GM23338 (cell line): ENCODE measurements around the gene CCL20. TPM values are rescaled to one million over a fixed set of nuclear protein-coding genes. Genes with fewer than 3 reads are reported as not detected.

Experiments
- ATAC-seq: fragments of 200-7000 bp; cut with Tn5 transposase; 3 replicates; pipeline ENCODE4 v1.9.1; 2020
- DNase-seq: peaks from one replicate; pipeline ENCODE4 v3.0.0-alpha.2; 2015; ENCODE audit warnings: low spot score
- H2AFZ ChIP-seq: fragments of 200-600 bp; sonication (generic); 2 replicates; pipeline ENCODE4 v1.8.0; 2016; ENCODE audit warnings: antibody characterized with exemption, mild to moderate bottlenecking, moderate library complexity
- H3F3A ChIP-seq: fragments of 200-600 bp; sonication (generic); replicated peaks from 2 replicates; pipeline ENCODE4 v1.8.0; 2017; ENCODE audit warnings: antibody characterized with exemption, mixed run types, low read depth
- H3K27ac ChIP-seq: fragments of 200-600 bp; sonication (generic); 2 replicates; pipeline ENCODE4 v1.6.1; 2016; ENCODE audit warnings: low read depth
- H3K27me3 ChIP-seq: fragments of 200-600 bp; sonication (generic); 2 replicates; pipeline ENCODE4 v1.8.0; 2016; ENCODE audit warnings: mild to moderate bottlenecking, mixed run types, moderate library complexity; ENCODE audit not compliant: insufficient read depth
- H3K36me3 ChIP-seq: fragments of 200-600 bp; sonication (generic); 2 replicates; pipeline ENCODE4 v1.8.0; 2016; ENCODE audit warnings: mild to moderate bottlenecking; ENCODE audit not compliant: insufficient read depth
- H3K4me1 ChIP-seq: fragments of 200-600 bp; sonication (generic); 2 replicates; pipeline ENCODE4 v1.8.0; 2016; ENCODE audit warnings: mild to moderate bottlenecking, moderate library complexity; ENCODE audit not compliant: insufficient read depth
- H3K4me2 ChIP-seq: fragments of 200-600 bp; sonication (generic); 2 replicates; pipeline ENCODE4 v1.7.1; 2017; ENCODE audit warnings: mixed run types
- H3K4me3 ChIP-seq: fragments of 200-600 bp; sonication (generic); 2 replicates; pipeline ENCODE4 v1.6.1; 2016; ENCODE audit warnings: mixed run types
- H3K79me2 ChIP-seq: fragments of 200-600 bp; sonication (generic); replicated peaks from 2 replicates; pipeline ENCODE4 v1.8.0; 2017; ENCODE audit warnings: mild to moderate bottlenecking; ENCODE audit not compliant: insufficient read depth
- H3K9me2 ChIP-seq: fragments of 200-600 bp; sonication (generic); 2 replicates; pipeline ENCODE4 v1.8.0; 2017; ENCODE audit not compliant: insufficient read depth
- H4K20me1 ChIP-seq: fragments of 200-600 bp; sonication (generic); replicated peaks from 2 replicates; pipeline ENCODE4 v1.8.0; 2017; ENCODE audit warnings: mild to moderate bottlenecking; ENCODE audit not compliant: insufficient read depth
- H3K27ac Mint-ChIP-seq: 2 replicates; pipeline ENCODE4 v1.8.0; 2020; ENCODE audit warnings: inconsistent platforms, mild to moderate bottlenecking, moderate library complexity, mixed read lengths
- H3K27me3 Mint-ChIP-seq: 3 replicates; pipeline ENCODE4 v1.8.0; 2022; ENCODE audit warnings: low read depth, mild to moderate bottlenecking, moderate library complexity, mixed read lengths, inconsistent platforms; ENCODE audit not compliant: insufficient read depth, poor library complexity
- H3K36me3 Mint-ChIP-seq: 3 replicates; pipeline ENCODE4 v1.8.0; 2021; ENCODE audit warnings: low read depth, mild to moderate bottlenecking, inconsistent platforms, moderate library complexity, mixed read lengths
- H3K4me1 Mint-ChIP-seq: 3 replicates; pipeline ENCODE4 v1.8.0; 2020; ENCODE audit warnings: mild to moderate bottlenecking, inconsistent platforms, mixed read lengths
- H3K4me3 Mint-ChIP-seq: 3 replicates; pipeline ENCODE4 v1.8.0; 2021; ENCODE audit warnings: moderate library complexity, mild to moderate bottlenecking, inconsistent platforms, mixed read lengths
- H3K9me3 Mint-ChIP-seq: 3 replicates; pipeline ENCODE4 v1.8.0; 2020; ENCODE audit warnings: moderate library complexity, mild to moderate bottlenecking, inconsistent platforms, mixed read lengths
- CREB1 ChIP-seq: fragments of 250-450 bp; sonication (Bioruptor Pico); IDR thresholded peaks from 2 replicates; pipeline ENCODE4 v1.5.0; 2020; ENCODE audit warnings: low read depth, mild to moderate bottlenecking, moderate library complexity
- ETS1 ChIP-seq: IDR thresholded peaks from 2 replicates; pipeline ENCODE4 v1.6.1; 2016; ENCODE audit warnings: antibody characterized with exemption
- JUNB ChIP-seq: IDR thresholded peaks from one replicate; pipeline ENCODE4 v1.6.1; 2016; ENCODE audit warnings: antibody characterized with exemption; ENCODE audit not compliant: unreplicated experiment
- NANOG ChIP-seq: IDR thresholded peaks from 2 replicates; pipeline ENCODE4 v1.6.1; 2016; ENCODE audit warnings: antibody characterized with exemption, borderline replicate concordance
- POLR2AphosphoS5 ChIP-seq: IDR thresholded peaks from 2 replicates; pipeline ENCODE4 v1.6.1; 2016; ENCODE audit warnings: antibody characterized with exemption, low read depth
- REST ChIP-seq: IDR thresholded peaks from one replicate; pipeline ENCODE4 v1.6.1; 2018; ENCODE audit warnings: antibody characterized with exemption; ENCODE audit not compliant: unreplicated experiment
- STAT1 ChIP-seq: IDR thresholded peaks from one replicate; pipeline ENCODE4 v1.6.1; 2016; ENCODE audit warnings: antibody characterized with exemption; ENCODE audit not compliant: unreplicated experiment
- ZNF114 ChIP-seq: fragments of 250-450 bp; sonication (Bioruptor Pico); IDR thresholded peaks from 2 replicates; pipeline ENCODE4 v1.5.0; 2020; ENCODE audit warnings: mild to moderate bottlenecking, moderate library complexity
- ZNF331 ChIP-seq: fragments of 250-450 bp; sonication (Bioruptor Pico); IDR thresholded peaks from 2 replicates; pipeline ENCODE4 v1.5.0; 2020; ENCODE audit warnings: low read depth, mild to moderate bottlenecking, moderate library complexity
- polyA plus RNA-seq: library from polyadenylated mRNA; unstranded; fragments of >200 nt; fragmentation: Nextera tagmentation; extraction: Ambion mirVana; gene quantifications from 2 replicates; pipeline ENCODE4 v1.2.1, GENCODE V29; 2016
- total RNA-seq: library from RNA; depleted of rRNA; stranded (reverse); fragments of >200 nt; shearing (Covaris generic); gene quantifications from 2 replicates; pipeline ENCODE4 v1.2.3, GENCODE V29; 2014

CCL20 gene
- total and polyA plus RNA-seq, 2 experiments from 2014 or later: not detected

- H2AFZ ChIP-seq: no peak overlapping the region
- Mint-ChIP-seq H3K9me3 (no peaks in the 10 kb centered on the region), H3K36me3 (no peaks in the 10 kb centered on the region)
Measured at GRCh38 chr2:227864161-227864756, 50.6 kb downstream of the CCL20 start.

GRCh38 chr2:227865291-227865690, 51.6 kb downstream of the CCL20 start:
- H3K4me3 ChIP-seq: no peak overlapping the region
- no peaks in the 10 kb centered on the region for H3F3A ChIP-seq
- no peaks in the 10 kb centered on the region for H3K27me3 ChIP-seq
- peaks cover 21% of the 10 kb centered on the region for H3K4me1 ChIP-seq
- no peak overlapping the region for H3K27ac Mint-ChIP-seq
- DNase-seq: no peak
- no peak for ATAC-seq
- H3K9me2 ChIP-seq: no peaks in the 10 kb centered on the region
- H3K9me3 Mint-ChIP-seq: no peaks in the 10 kb centered on the region
- H3K27me3 Mint-ChIP-seq: peaks cover 8% of the 10 kb centered on the region
- H3K36me3 ChIP-seq: no peaks in the 10 kb centered on the region
- H3K4me3 Mint-ChIP-seq: no peak overlapping the region
- peaks cover 29% of the 10 kb centered on the region for H3K4me1 Mint-ChIP-seq
- H2AFZ ChIP-seq: no peak overlapping the region
- no peaks in the 10 kb centered on the region for H4K20me1 ChIP-seq
- no peak overlapping the region for H3K4me2 ChIP-seq
- no peaks in the 10 kb centered on the region for H3K79me2 ChIP-seq
- H3K27ac ChIP-seq: no peak overlapping the region
- H3K36me3 Mint-ChIP-seq: no peaks in the 10 kb centered on the region
- TF ChIP-seq REST (no peak), ETS1 (no peak), STAT1 (no peak), NANOG (no peak)

More at GRCh38 chr2:227864161-227864756, 50.6 kb downstream of the CCL20 start:
- Histone ChIP-seq H3K4me3 (no peak overlapping the region), H3K9me2 (no peaks in the 10 kb centered on the region), H3K4me1 (peaks cover 20% of the 10 kb centered on the region), H3K27me3 (no peaks in the 10 kb centered on the region), H3K36me3 (no peaks in the 10 kb centered on the region), H3K27ac (no peak overlapping the region), H3F3A (no peaks in the 10 kb centered on the region), H3K4me2 (no peak overlapping the region), H4K20me1 (no peaks in the 10 kb centered on the region), H3K79me2 (no peaks in the 10 kb centered on the region)
- TF ChIP-seq STAT1: no peak
- TF ChIP-seq JUNB: no peak
- no peak for TF ChIP-seq ZNF114 (CRISPR knock-in tag)
- no peak for TF ChIP-seq NANOG
- no peak for TF ChIP-seq ZNF331 (CRISPR knock-in tag)
- TF ChIP-seq REST: no peak
- TF ChIP-seq CREB1 (CRISPR knock-in tag): no peak
- no peak for TF ChIP-seq POLR2AphosphoS5
- H3K27me3 Mint-ChIP-seq: peaks cover 4% of the 10 kb centered on the region
- no peak overlapping the region for H3K27ac Mint-ChIP-seq
- ATAC-seq (no peak), DNase-seq (no peak)
- peaks cover 20% of the 10 kb centered on the region for H3K4me1 Mint-ChIP-seq
- H3K4me3 Mint-ChIP-seq: no peak overlapping the region
